ENCODE data around the gene MACC1.
A peak's percentile ranks its signal among the peaks of the same experiment; 100 is the strongest.

Gene MACC1

DNA sequence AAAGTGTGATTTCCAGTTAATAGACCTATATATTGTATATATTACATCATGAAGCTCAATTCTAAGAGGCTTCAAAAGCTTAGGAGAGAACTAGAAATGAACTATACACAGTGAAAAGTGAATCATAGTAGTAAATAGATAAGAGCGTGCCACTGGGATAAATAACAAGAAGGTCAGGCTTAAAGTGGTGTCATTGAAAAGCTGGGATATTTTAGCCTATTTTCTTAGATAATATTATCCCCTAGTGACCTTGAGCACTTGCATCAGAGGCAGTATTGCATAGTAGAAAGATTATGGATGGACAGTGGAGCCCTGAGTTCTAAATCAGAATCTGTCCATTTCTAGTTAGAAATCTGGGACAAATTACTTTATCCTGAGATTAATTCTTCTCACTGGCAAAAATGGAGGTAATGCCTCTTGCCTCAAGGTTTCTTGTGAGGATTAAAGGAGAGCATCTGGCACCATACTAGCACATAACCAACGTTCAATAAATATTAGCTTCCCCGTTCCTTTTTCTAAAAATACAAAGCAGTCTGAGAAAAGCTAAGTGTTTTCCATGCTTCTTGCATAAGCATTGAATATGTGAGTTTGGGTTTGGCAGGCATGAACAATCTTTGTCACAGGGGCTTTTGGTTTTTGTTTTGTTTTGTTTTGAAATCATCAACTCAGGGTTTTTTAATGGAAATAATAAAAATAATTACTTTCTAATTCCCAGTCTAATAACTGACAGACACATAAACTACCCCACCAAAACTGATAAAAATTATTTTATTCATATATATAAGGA is 27.3 kb upstream of the MACC1 start:
- H3K4me3 ChIP-seq (replicated peaks in 1 of 2; ENCODE audit: low read depth in 2 of 2, low read length in 2 of 2) = no peak overlapping the region
- TF ChIP-seq, protein P1, sequence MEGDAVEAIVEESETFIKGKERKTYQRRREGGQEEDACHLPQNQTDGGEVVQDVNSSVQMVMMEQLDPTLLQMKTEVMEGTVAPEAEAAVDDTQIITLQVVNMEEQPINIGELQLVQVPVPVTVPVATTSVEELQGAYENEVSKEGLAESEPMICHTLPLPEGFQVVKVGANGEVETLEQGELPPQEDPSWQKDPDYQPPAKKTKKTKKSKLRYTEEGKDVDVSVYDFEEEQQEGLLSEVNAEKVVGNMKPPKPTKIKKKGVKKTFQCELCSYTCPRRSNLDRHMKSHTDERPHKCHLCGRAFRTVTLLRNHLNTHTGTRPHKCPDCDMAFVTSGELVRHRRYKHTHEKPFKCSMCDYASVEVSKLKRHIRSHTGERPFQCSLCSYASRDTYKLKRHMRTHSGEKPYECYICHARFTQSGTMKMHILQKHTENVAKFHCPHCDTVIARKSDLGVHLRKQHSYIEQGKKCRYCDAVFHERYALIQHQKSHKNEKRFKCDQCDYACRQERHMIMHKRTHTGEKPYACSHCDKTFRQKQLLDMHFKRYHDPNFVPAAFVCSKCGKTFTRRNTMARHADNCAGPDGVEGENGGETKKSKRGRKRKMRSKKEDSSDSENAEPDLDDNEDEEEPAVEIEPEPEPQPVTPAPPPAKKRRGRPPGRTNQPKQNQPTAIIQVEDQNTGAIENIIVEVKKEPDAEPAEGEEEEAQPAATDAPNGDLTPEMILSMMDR (IDR thresholded peaks at IDR 0.05; ENCODE audit: low read depth, low read length) = no peak
- DNase-seq (ENCODE audit: low read depth in 2 of 2) = peak in 1 of 2 donors; percentile 37

DNA sequence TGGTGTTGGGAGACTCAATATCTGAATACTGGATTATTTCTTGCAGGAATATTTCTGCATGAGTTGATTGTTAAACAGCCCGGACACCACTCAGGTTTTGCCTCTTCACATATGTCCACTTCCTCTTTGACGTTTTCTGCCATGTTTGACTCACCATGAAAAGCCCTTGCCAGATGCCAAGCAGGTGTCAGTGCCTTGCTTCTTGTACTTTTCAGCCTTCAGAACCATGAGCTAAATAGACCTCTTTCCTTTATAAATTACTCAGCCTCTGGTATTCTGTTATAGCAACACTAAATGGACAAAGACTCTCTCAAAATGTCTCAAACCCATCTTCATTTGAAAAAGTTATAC is 24.7 kb upstream of the MACC1 start:
- DNase-seq (ENCODE audit: low read depth in 2 of 2) = no peak
- TF ChIP-seq, protein P1 (IDR thresholded peaks at IDR 0.05; ENCODE audit: low read depth, low read length) = no peak
- H3K4me3 ChIP-seq (replicated peaks in 1 of 2; ENCODE audit: low read depth in 2 of 2, low read length in 2 of 2) = no peak overlapping the region

DNA sequence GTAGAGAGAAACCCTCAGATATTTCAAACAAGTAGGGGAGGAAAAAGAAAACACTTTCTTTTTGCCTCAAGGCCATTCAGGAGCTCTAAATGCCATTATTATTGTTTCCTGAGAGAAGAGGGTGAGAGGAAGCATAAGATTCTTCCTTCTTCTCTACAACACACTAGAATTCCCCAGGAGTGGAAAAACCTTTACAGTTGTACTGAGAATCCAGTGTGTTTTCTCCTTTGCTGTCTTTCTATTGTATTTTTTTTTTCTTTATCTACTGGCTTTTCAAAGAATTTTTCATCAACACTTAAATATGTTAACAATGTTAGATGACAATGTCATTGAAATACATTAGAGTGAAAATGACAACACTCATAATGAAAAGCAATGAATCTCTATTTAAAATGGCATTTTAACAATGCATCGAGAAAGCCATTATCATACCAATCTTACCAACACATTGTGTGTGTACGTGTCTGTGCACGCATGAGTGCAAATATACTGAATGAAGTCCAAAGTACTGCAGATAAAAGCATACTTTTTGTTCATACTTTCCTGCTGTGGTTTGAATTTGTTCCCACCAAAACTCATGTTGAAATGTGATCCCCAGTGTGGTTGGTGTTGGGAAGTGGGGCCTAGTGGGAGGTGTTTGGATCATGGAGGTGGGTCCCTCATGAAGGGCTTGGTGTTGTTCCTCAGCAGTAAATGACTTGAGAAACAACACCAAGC is 24.2 kb upstream of the MACC1 start:
- DNase-seq (ENCODE audit: low read depth in 2 of 2) = peak; percentile 71 to 80
- no peak overlapping the region for H3K4me3 ChIP-seq (replicated peaks in 1 of 2; ENCODE audit: low read depth in 2 of 2, low read length in 2 of 2)
- TF ChIP-seq, protein P1 (IDR thresholded peaks at IDR 0.05; ENCODE audit: low read depth, low read length) = no peak

DNA sequence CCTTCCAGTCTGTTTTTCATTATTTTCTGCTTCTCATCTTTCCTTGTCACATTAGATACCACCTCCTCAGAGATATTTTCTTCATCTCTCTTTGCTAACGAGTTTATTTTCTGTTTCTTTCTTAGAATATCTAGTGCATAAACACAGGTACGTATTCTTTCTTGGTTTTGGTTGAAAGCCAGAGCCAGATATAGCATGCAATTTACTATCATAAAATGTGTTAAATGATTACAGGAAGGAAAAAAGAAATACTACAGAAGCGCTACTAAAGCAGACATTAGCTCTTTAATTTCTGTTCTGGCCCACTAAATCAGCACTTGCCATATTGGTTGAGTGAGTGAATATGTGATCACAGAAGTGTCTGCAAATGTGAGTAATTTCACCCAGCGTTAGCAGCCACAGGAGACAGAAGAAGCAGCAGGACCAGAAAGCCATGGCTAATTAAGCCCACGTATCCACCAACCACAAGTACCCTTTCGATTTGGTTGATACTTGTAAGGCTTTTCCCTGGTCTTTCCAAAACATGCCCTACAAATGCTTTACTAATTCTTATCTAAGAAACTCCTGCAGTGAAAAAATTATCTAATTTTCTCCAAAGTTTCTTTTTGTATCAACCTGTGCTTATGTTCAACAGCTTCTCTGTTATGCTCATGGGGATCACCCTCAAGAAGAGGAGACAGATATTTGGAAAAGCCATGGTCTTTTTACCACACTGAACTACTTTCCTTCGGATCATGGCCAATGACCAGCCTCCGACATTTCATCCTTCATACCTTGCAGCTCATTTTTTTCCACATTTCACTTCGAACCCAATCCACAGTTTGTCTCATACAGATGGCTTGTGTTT is 23.1 kb upstream of the MACC1 start:
- no peak overlapping the region for H3K4me3 ChIP-seq (replicated peaks in 1 of 2; ENCODE audit: low read depth in 2 of 2, low read length in 2 of 2)
- TF ChIP-seq, protein P1 (IDR thresholded peaks at IDR 0.05; ENCODE audit: low read depth, low read length) = no peak
- no peak for DNase-seq (ENCODE audit: low read depth in 2 of 2)

DNA sequence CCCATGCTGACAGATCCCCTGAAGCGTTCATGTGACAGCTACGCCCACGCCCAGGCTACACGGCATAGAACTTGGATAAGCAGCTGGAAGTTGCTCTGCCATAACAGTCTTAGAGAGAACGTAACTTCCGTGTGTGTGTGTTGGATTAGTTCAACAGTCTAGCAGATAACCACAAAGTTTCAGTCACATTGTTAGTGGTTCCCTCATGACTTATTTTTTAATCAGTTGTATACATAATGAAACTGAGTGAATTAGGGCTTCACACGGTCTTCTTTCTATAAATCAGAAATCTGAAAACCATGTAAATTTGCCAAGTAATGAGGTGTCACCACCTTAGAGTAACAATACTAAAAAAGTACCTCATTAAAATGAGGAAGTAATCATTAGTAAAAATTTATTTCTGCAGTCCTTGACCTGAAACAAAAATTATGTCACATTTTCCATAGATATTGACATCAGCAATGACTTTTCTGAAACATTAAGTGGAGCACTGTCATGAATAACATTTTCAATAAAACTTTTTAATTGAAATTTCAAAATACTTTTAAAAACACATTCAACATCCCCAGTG is 21.7 kb upstream of the MACC1 start:
- peak in 1 of 2 donors; percentile 30 for DNase-seq (ENCODE audit: low read depth in 2 of 2)
- TF ChIP-seq, protein P1 (IDR thresholded peaks at IDR 0.05; ENCODE audit: low read depth, low read length) = no peak
- no peak overlapping the region for H3K4me3 ChIP-seq (replicated peaks in 1 of 2; ENCODE audit: low read depth in 2 of 2, low read length in 2 of 2)

DNA sequence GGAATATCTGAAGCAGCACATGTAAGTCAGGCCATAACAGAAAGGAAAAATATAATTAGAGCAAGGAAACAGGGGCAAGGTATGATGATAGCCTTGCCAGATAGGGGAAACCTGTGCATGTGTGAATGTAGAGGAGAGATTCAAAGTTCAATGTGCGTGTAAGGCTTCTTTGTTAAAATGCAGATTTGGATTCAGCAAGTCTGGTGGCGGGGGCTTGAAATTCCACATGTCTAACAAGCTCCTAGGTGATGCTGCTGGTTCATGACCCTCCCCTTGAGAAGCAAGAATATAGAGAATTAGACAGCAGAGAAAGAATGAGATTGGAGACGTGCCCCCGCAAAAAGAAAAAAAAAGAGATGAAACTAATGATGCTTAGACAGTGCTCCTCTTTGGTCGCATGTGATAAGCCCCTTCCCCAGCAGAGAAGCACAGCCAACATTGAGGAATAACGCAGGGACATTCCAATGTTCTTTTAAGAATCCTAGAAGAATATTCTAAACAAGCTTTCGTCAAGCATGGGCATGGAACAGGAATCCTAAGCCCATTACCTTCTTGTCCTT is 21.1 kb upstream of the MACC1 start:
- TF ChIP-seq, protein P1 (IDR thresholded peaks at IDR 0.05; ENCODE audit: low read depth, low read length) = no peak

More for the DNA sequence above, 21.1 kb upstream of the MACC1 start:
- DNase-seq (ENCODE audit: low read depth in 2 of 2) = no peak
- H3K4me3 ChIP-seq (replicated peaks in 1 of 2; ENCODE audit: low read depth in 2 of 2, low read length in 2 of 2) = no peak overlapping the region
